NCI-H2196 treated with DMSO at 0.1 percent for 48 hours (cell line): ENCODE measurements around the gene VGLL2.

Experiments
- DNase-seq: peaks from one replicate; lab custom pipeline; 2025; ENCODE audit not compliant: unreplicated experiment; lab: John Stamatoyannopoulos, UW

The VGLL2 gene

GRCh38 chr6:117311726-117312125 lies 46.4 kb downstream of the VGLL2 start:
- no peak for DNase-seq

- DNase-seq = no peak
Observed at GRCh38 chr6:117317261-117317660, 51.9 kb downstream of the VGLL2 start.
